Suppressor macrophage (primary cell): ENCODE measurements around the gene RNF11.

Experiments used
- DNase-seq, 4 experiments: peaks; one replicate each; pipeline ENCODE4 v3.0.0-alpha.2; 2020 to 2022

RNF11 gene

GRCh38 chr1:51316113-51316845, 80.2 kb downstream of the RNF11 start:
- DNase-seq: no peak

DNA sequence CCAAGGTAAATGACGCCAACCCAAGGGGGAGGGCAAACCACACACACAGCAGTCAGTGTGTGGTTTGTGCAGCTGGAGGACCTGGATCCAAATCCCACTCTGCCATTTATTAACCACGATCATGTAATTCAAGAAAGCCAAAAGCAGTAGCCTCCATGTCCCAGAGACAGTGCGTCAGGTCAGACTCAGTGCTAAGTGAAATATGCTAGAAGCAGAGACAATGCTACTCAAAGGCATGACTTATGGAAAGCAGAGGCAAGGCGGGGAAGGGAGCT, 80.7 kb downstream of the RNF11 start:
- DNase-seq: no peak

DNA sequence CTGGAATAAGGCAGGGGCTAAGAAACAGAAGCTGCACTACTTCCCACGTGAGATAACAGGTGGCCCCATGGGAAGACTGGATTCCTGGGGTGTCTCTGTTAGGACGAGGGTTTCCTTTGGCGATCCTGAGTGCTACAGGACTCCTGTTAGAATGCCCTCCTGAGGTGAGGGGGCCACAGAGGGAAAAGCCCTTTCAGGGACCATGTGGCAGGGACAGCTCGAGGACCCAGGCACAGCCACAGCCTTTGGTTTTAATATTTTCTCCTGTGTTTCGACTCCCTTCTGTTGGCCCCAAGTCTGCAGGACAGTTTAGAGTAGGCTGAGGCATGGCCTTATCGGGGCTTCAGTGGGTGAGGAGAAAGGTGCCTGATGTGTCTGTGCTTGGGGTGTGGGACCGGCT, 81.7 kb downstream of the RNF11 start:
- no peak for DNase-seq

- DNase-seq: no peak
Measured at GRCh38 chr1:51320967-51321923, 85.2 kb downstream of the RNF11 start.

- DNase-seq: no peak
Measured at GRCh38 chr1:51321924-51322280, 85.8 kb downstream of the RNF11 start.

DNA sequence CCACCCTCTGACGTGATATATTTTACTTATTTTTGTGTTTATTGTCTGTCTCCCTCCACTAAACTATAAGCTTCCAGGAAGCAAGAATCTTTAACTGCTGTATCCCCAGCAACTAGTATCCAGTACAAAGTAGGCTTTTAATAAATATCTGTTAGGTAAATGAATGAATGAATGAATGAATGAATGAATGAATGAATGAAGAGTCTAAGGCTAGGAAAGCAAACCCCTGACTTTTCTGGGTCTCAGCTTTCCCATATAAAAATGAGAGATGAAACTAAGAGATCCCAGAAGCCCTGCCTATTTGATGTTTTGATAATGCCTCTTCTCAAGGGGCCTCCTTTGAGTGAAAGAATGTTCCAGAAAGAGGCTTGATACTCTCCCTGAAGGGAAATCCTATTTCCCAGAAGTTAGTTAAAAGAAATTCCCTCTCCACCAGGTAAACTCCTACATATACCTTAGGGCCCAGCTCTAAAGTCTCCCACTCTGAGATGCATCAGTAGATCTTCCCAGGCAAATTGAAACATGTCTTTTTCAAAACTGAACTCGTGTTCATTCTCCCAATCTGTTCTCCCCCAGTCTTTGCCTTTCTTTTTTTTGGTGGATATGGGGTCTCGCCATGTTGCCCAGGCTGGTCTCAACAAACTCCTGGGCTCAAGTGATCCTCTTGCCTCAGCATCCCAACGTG, 86.5 kb downstream of the RNF11 start:
- no peak for DNase-seq
